Upper lobe of left lung (tissue), 6 donors: ENCODE measurements around the gene CRACDL. TPM values are rescaled to one million over a fixed set of nuclear protein-coding genes. Genes with fewer than 3 reads are reported as not detected.

Experiments used
- ATAC-seq, 2 donors: fragments of 200-7000 bp; cut with Tn5 transposase; one replicate each; pipeline ENCODE4 v1.9.1; 2022; ENCODE audit warnings: mild to moderate bottlenecking in 2 of 2, moderate library complexity in 2 of 2; ENCODE audit not compliant: low FRiP score in 2 of 2
- DNase-seq, 2 donors: peaks; one replicate each; pipeline ENCODE4 v3.0.0-alpha.2; 2019 to 2020
- H3K27ac ChIP-seq, 4 donors: fragments of 200-600 bp; sonication (generic); one replicate each; pipeline ENCODE4 v1.5.1; 2016 to 2019
- H3K27me3 ChIP-seq, 4 donors: fragments of 200-600 bp; sonication (generic); one replicate each; pipeline ENCODE4 v1.5.1; 2017 to 2019
- H3K36me3 ChIP-seq, 4 donors: fragments of 200-600 bp; sonication (generic); one replicate each; pipeline ENCODE4 v1.5.1; 2016 to 2019
- H3K4me1 ChIP-seq, 4 donors: fragments of 200-600 bp; sonication (generic); one replicate each; pipeline ENCODE4 v1.5.1; 2018 to 2019
- H3K4me3 ChIP-seq, 4 donors: fragments of 200-600 bp; sonication (generic); one replicate each; pipeline ENCODE4 v1.5.1; 2017 to 2019; ENCODE audit warnings: mild to moderate bottlenecking in 2 of 4, moderate library complexity in 1 of 4
- H3K9me3 ChIP-seq, 4 donors: fragments of 200-600 bp; sonication (generic); one replicate each; pipeline ENCODE4 v1.5.1; 2018 to 2019
- EP300 ChIP-seq, 4 donors: sonication (generic); formaldehyde crosslinking; IDR thresholded peaks; one replicate each; pipeline ENCODE4 v1.5.1; 2017; ENCODE audit warnings: antibody characterized with exemption in 4 of 4, control low read depth in 2 of 4
- POLR2A ChIP-seq, 4 donors: fragments of 450-650 bp; IDR thresholded peaks; one replicate each; pipeline ENCODE4 v1.5.1; 2016 to 2017; ENCODE audit warnings: antibody characterized with exemption in 4 of 4, mild to moderate bottlenecking in 2 of 4
- POLR2AphosphoS5 ChIP-seq, 2 donors: sonication (generic); formaldehyde crosslinking; IDR thresholded peaks; one replicate each; pipeline ENCODE4 v1.5.1; 2017; ENCODE audit warnings: antibody characterized with exemption in 2 of 2
- WGBS, 2 donors: methylation state at CpG; one replicate each; pipeline ENCODE4 v1.1.5; 2017 to 2018; 5-methylcytosine and 5-hydroxymethylcytosine counted together
- total RNA-seq, 6 donors: library from RNA; depleted of rRNA in 4 of 6; stranded (reverse); fragments of >200 nt in 4 of 6; gene quantifications; one replicate each; pipeline versions ENCODE4 v1.1.0 to v1.2.1, GENCODE V29; 2016 to 2021
- TF ChIP-seq, protein P1 (sequence below), 6 experiments: fragments of 450-650 bp in 4 of 6; fragments of 200-600 bp in 2 of 6; sonication (generic) in 2 of 6; IDR thresholded peaks; one replicate each; pipeline ENCODE4 v1.5.1; 2016 to 2019; ENCODE audit warnings: antibody characterized with exemption in 6 of 6
- donor health status: DM: no; HTN: no; CAD: no; lungs with moderate emphysema.
- donor health status: DM: no; HTN: yes; CAD: no; lungs with severe emphysema.

CRACDL gene
- total RNA-seq, 6 donors from 2014 or later = 14.6 to 33.4 (median 20.2) TPM

DNA sequence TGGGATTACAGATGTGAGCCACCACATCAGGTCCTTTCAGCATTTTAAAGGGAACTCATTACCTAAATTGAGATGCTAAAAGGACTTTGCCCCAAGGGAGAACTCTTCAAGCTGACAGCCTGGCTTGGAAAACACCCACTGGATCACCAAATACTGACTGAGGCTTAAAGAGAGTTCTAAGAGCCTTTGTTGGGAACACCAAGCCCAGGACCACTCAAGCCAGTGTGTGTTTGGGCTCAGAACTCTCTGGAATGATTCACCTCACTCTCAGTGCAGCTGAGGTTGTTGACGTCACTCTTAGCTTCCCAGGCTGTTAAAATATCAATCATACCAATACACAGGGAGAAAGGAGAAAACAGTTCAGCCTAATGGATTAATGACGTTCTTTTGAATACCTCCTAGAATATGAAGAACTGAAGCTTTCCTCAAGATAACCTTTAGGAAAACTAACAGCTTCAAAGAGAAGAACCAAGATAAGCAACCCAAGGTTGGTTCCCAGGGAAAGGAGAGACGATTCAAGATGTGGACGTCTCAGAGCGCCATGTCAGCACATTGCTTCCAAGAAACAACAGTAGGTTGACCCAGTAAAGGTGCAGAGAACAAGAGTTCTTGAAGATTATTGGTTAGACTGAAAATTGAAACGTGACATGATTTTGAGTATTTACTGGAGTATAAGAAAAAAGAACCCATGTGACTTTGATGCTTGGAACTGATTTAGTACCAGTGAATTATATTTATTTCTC lies 157.1 kb downstream of the CRACDL start:
- DNase-seq = no peak
- peaks cover 0 to 6% (median 5%) of the 10 kb centered on the region in 4 donors for H3K9me3 ChIP-seq
- no peak for ATAC-seq
- H3K36me3 ChIP-seq = no peaks in the 10 kb centered on the region
- TF ChIP-seq POLR2AphosphoS5 (IDR thresholded peaks at IDR 0.05) (no peak), POLR2A (IDR thresholded peaks at IDR 0.05) (no peak), EP300 (IDR thresholded peaks at IDR 0.05) (no peak)
- TF ChIP-seq, protein P1, sequence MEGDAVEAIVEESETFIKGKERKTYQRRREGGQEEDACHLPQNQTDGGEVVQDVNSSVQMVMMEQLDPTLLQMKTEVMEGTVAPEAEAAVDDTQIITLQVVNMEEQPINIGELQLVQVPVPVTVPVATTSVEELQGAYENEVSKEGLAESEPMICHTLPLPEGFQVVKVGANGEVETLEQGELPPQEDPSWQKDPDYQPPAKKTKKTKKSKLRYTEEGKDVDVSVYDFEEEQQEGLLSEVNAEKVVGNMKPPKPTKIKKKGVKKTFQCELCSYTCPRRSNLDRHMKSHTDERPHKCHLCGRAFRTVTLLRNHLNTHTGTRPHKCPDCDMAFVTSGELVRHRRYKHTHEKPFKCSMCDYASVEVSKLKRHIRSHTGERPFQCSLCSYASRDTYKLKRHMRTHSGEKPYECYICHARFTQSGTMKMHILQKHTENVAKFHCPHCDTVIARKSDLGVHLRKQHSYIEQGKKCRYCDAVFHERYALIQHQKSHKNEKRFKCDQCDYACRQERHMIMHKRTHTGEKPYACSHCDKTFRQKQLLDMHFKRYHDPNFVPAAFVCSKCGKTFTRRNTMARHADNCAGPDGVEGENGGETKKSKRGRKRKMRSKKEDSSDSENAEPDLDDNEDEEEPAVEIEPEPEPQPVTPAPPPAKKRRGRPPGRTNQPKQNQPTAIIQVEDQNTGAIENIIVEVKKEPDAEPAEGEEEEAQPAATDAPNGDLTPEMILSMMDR (IDR thresholded peaks at IDR 0.05) = no peak
- peaks cover 0 to 8% (median 4%) of the 10 kb centered on the region in 4 donors for H3K4me1 ChIP-seq
- no peaks in the 10 kb centered on the region for H3K27me3 ChIP-seq
- 89 to 91% methylated on average over 6 of the region's 6 CpGs for WGBS, 2 donors
- no peak overlapping the region for H3K27ac ChIP-seq
- H3K4me3 ChIP-seq = no peak overlapping the region

DNA sequence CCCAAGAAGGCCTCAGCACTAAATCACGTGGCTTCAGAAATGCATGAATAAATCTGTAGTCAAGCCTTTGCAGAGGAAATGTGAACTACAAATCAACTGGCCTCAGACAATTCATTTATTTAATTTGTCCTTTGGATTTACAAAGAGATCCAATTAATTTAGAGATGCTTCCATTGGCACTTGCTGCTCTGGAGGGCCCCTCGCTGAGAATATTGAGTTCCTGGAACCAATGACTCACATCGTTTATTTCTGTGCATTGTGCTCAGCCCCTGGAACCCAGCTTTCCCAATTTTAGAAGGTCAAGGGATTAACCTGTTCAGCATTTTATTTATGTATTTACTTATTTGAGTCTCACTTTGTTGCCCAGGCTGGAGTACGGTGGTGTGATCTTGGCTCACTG lies 157.9 kb downstream of the CRACDL start:
- Histone ChIP-seq H3K4me1 (peaks cover 0 to 8% (median 4%) of the 10 kb centered on the region in 4 donors), H3K36me3 (no peaks in the 10 kb centered on the region), H3K27ac (no peak overlapping the region), H3K27me3 (no peaks in the 10 kb centered on the region), H3K4me3 (no peak overlapping the region), H3K9me3 (peaks cover 0 to 6% (median 5%) of the 10 kb centered on the region in 4 donors)
- no peak for ATAC-seq
- no peak for TF ChIP-seq POLR2AphosphoS5 (IDR thresholded peaks at IDR 0.05)
- TF ChIP-seq POLR2A (IDR thresholded peaks at IDR 0.05) = no peak
- no peak for TF ChIP-seq EP300 (IDR thresholded peaks at IDR 0.05)
- TF ChIP-seq, protein P1 (IDR thresholded peaks at IDR 0.05) = no peak
- no peak for DNase-seq
- 78 to 89% methylated on average over 4 of the region's 4 CpGs for WGBS, 2 donors

DNA sequence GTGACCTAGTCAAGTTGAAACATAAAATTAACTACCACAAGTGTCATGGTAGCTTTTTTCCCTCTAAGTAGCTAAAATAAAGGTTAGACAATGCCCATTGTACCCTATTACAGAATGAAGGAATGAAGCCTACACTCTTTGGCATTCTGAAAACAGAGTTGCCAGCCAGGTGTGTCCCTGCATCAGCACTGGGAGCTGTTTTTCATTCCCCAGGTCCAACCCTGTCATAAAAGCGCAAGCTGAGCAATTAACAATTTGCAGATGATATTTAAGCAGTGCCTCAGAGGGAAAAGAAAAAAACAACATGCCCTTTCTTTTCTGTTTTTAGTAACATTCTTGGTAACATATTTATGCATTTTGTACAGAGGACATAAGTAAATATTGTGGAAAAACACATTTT lies 158.3 kb downstream of the CRACDL start:
- Histone ChIP-seq H3K27me3 (no peaks in the 10 kb centered on the region), H3K4me1 (peaks cover 1 to 12% (median 6%) of the 10 kb centered on the region in 4 donors), H3K27ac (no peak overlapping the region), H3K9me3 (peaks cover 0 to 6% (median 5%) of the 10 kb centered on the region in 4 donors), H3K36me3 (no peaks in the 10 kb centered on the region), H3K4me3 (no peak overlapping the region)
- no peak for DNase-seq
- 96 to 98% methylated on average over 1 of the region's 1 CpG for WGBS, 2 donors
- TF ChIP-seq POLR2A (IDR thresholded peaks at IDR 0.05) (no peak), EP300 (IDR thresholded peaks at IDR 0.05) (no peak), POLR2AphosphoS5 (IDR thresholded peaks at IDR 0.05) (no peak)
- TF ChIP-seq, protein P1 (IDR thresholded peaks at IDR 0.05) = no peak
- no peak for ATAC-seq

DNA sequence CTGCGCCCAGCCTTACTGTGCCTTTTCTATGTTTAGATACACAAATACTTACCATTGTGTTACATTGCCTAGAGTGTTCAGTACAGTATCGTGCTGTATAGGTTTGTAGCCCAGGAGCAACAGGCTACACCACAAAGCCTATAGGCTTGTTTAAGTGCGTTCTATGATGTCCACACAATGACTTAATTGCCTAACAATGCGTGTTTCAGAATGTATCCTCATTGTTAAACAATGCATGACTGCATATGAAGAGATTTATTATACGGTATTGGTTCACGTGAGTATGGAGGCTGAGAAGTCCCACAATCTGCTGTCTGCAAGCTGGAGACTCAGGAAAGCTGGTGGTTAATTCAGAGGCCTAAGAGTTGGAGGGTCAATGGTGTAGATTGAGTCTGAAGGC lies 158.9 kb downstream of the CRACDL start:
- ATAC-seq = no peak

More for the DNA sequence above, 158.9 kb downstream of the CRACDL start:
- no peak for DNase-seq
- no peaks in the 10 kb centered on the region for H3K36me3 ChIP-seq
- TF ChIP-seq POLR2A (IDR thresholded peaks at IDR 0.05) (no peak), EP300 (IDR thresholded peaks at IDR 0.05) (no peak)
- TF ChIP-seq, protein P1 (IDR thresholded peaks at IDR 0.05) = no peak
- H3K27me3 ChIP-seq = no peaks in the 10 kb centered on the region
- H3K4me1 ChIP-seq = peaks cover 8 to 18% (median 12%) of the 10 kb centered on the region in 4 donors
- WGBS, 2 donors = 97% methylated on average over 6 of the region's 6 CpGs
- peaks cover 0 to 6% (median 4%) of the 10 kb centered on the region in 4 donors for H3K9me3 ChIP-seq
- H3K4me3 ChIP-seq = no peak overlapping the region
- no peak overlapping the region for H3K27ac ChIP-seq
